Common myeloid progenitor, CD34-positive (primary cell): Measurements from ENCODE around the gene ADGRL2.
"Not testable (repeated sequence)": the region's sequence is repeated elsewhere in the genome, so short reads cannot be mapped to it uniquely, and the experiment has no call there.

Experiments
- CTCF ChIA-PET: fragments of 350-600 bp; sonication (Branson Sonifier 250); formaldehyde crosslinking; loops from one replicate; lab custom pipeline; 2021; ENCODE audit warnings: antibody characterized with exemption; lab: Charles Lee
- POLR2A ChIA-PET: fragments of 350-600 bp; sonication (Branson Sonifier 250); formaldehyde crosslinking; loops from one replicate; lab custom pipeline; 2021; ENCODE audit warnings: antibody characterized with exemption; lab: Charles Lee
- DNase-seq, 3 donors: peaks; one replicate each; pipeline versions ENCODE4 v3.0.0 to v3.0.0-alpha.2; 2013
- H3K27ac ChIP-seq, 2 experiments: 1 replicate in 1 of 2; 2 replicates in 1 of 2; pipeline ENCODE4 v1.7.0; 2013; ENCODE audit warnings: inconsistent platforms in 2 of 2, low read length in 2 of 2, mild to moderate bottlenecking in 2 of 2, low read depth in 1 of 2, moderate library complexity in 1 of 2; ENCODE audit not compliant: severe bottlenecking in 2 of 2, insufficient read depth in 1 of 2, poor library complexity in 1 of 2
- H3K27me3 ChIP-seq, 5 experiments: replicated peaks in 2 of 5; 1 replicate in 3 of 5; 2 replicates in 2 of 5; pipeline versions ENCODE4 v1.6.1 to v1.7.0; 2013; ENCODE audit warnings: low read length in 4 of 5, mild to moderate bottlenecking in 2 of 5, moderate library complexity in 2 of 5, inconsistent platforms in 1 of 5; ENCODE audit not compliant: insufficient read depth in 5 of 5, control insufficient read depth in 4 of 5
- H3K36me3 ChIP-seq, 4 experiments: 1 replicate in 2 of 4; 2 replicates in 2 of 4; pipeline versions ENCODE4 v1.6.1 to v1.7.0; 2013; ENCODE audit warnings: low read length in 3 of 4, control low read depth in 1 of 4, mild to moderate bottlenecking in 1 of 4; ENCODE audit not compliant: control insufficient read depth in 4 of 4, insufficient read depth in 4 of 4
- H3K4me1 ChIP-seq, 4 experiments: 1 replicate in 3 of 4; 2 replicates in 1 of 4; pipeline versions ENCODE4 v1.6.1 to v1.7.1; 2013; ENCODE audit warnings: low read length in 3 of 4, mild to moderate bottlenecking in 3 of 4, control low read depth in 1 of 4, inconsistent platforms in 1 of 4, moderate library complexity in 1 of 4; ENCODE audit not compliant: control insufficient read depth in 4 of 4, insufficient read depth in 4 of 4; ENCODE audit errors: control extremely low read depth in 1 of 4
- H3K4me3 ChIP-seq, 7 experiments: 1 replicate in 4 of 7; 2 replicates in 3 of 7; pipeline versions ENCODE4 v1.5.1 to v1.7.0; 2013; ENCODE audit warnings: mild to moderate bottlenecking in 7 of 7, low read length in 6 of 7, moderate library complexity in 6 of 7, inconsistent platforms in 2 of 7, low read depth in 2 of 7, control low read depth in 1 of 7; ENCODE audit not compliant: insufficient read depth in 4 of 7, control insufficient read depth in 1 of 7; ENCODE audit errors: extremely low read depth in 1 of 7
- H3K9me3 ChIP-seq, 5 experiments: 1 replicate in 4 of 5; 2 replicates in 1 of 5; pipeline versions ENCODE4 v1.6.1 to v1.7.1; 2013; ENCODE audit warnings: low read length in 4 of 5, mild to moderate bottlenecking in 2 of 5, inconsistent platforms in 1 of 5, low read depth in 1 of 5, moderate library complexity in 1 of 5; ENCODE audit not compliant: control insufficient read depth in 4 of 5, insufficient read depth in 2 of 5; ENCODE audit errors: control extremely low read depth in 1 of 5
- WGBS: methylation state at CpG from one replicate; pipeline ENCODE4 v1.1.5; 2013; ENCODE audit not compliant: insufficient coverage; 5-methylcytosine and 5-hydroxymethylcytosine counted together

The ADGRL2 gene

GRCh38 chr1:81867235-81867634 is 66.5 kb downstream of the ADGRL2 start:
- no peaks in the 10 kb centered on the region for H3K36me3 ChIP-seq
- H3K9me3 ChIP-seq = no peaks in the 10 kb centered on the region
- ChIA-PET CTCF (no interaction called here), POLR2A (no interaction called here)
- DNase-seq = no peak
- H3K4me1 ChIP-seq = no peaks in the 10 kb centered on the region
- H3K27ac ChIP-seq = no peak overlapping the region
- 80% methylated on average over 1 of the region's 1 CpG for WGBS
- H3K4me3 ChIP-seq = no peak overlapping the region
- H3K27me3 ChIP-seq = no peaks in the 10 kb centered on the region

GRCh38 chr1:81869307-81869706 is 68.6 kb downstream of the ADGRL2 start:
- Histone ChIP-seq H3K4me3 (no peak overlapping the region), H3K27me3 (no peaks in the 10 kb centered on the region), H3K27ac (no peak overlapping the region), H3K4me1 (no peaks in the 10 kb centered on the region), H3K36me3 (no peaks in the 10 kb centered on the region), H3K9me3 (no peaks in the 10 kb centered on the region)
- WGBS = no CpG with 5 or more reads among the region's 2 CpGs
- ChIA-PET CTCF (no interaction called here), POLR2A (no interaction called here)
- no peak for DNase-seq

- H3K4me3 ChIP-seq, POLR2A ChIA-PET, H3K4me1 ChIP-seq, CTCF ChIA-PET, H3K27ac ChIP-seq, H3K27me3 ChIP-seq, H3K9me3 ChIP-seq, H3K36me3 ChIP-seq, DNase-seq: not testable (repeated sequence)
- WGBS = 100% methylated on average over 1 of the region's 3 CpGs
Measured at GRCh38 chr1:81871091-81871490, 70.4 kb downstream of the ADGRL2 start.

GRCh38 chr1:81873946-81874345 is 73.2 kb downstream of the ADGRL2 start:
- ChIA-PET POLR2A (interaction anchor here (0.6 kb wide), 2 partner anchors 214 to 525 kb away, joined by 3 read pairs; no protein-coding TSS in a partner anchor), CTCF (interaction anchor here (0.6 kb wide), 1 partner anchor 41 kb away, joined by 3 read pairs; no protein-coding TSS in a partner anchor)
- no peak overlapping the region for H3K27ac ChIP-seq
- no peak overlapping the region for H3K4me3 ChIP-seq
- 100% methylated on average over 1 of the region's 1 CpG for WGBS
- DNase-seq = no peak
- H3K27me3 ChIP-seq = no peaks in the 10 kb centered on the region
- H3K9me3 ChIP-seq = no peaks in the 10 kb centered on the region
- H3K4me1 ChIP-seq = no peaks in the 10 kb centered on the region
- H3K36me3 ChIP-seq = no peaks in the 10 kb centered on the region

- ChIA-PET POLR2A (interaction anchor here (0.6 kb wide), 2 partner anchors 214 to 526 kb away, joined by 3 read pairs; no protein-coding TSS in a partner anchor), CTCF (interaction anchor here (0.6 kb wide), 1 partner anchor 41 kb away, joined by 3 read pairs; no protein-coding TSS in a partner anchor)
- Histone ChIP-seq H3K27ac (no peak overlapping the region), H3K4me1 (no peaks in the 10 kb centered on the region), H3K36me3 (no peaks in the 10 kb centered on the region), H3K9me3 (no peaks in the 10 kb centered on the region), H3K4me3 (no peak overlapping the region), H3K27me3 (no peaks in the 10 kb centered on the region)
- WGBS = 100% methylated on average over 1 of the region's 1 CpG
- DNase-seq = no peak
Measured at GRCh38 chr1:81874461-81874860, 73.7 kb downstream of the ADGRL2 start.

- 90% methylated on average over 2 of the region's 3 CpGs for WGBS
Measured at GRCh38 chr1:81874940-81875339, 74.2 kb downstream of the ADGRL2 start.

GRCh38 chr1:81876901-81877733 is 76.4 kb downstream of the ADGRL2 start:
- POLR2A ChIA-PET = no interaction called here

More at GRCh38 chr1:81874940-81875339, 74.2 kb downstream of the ADGRL2 start:
- ChIA-PET CTCF (interaction anchor here (0.9 kb wide), 1 partner anchor 23 kb away, joined by 3 read pairs; no protein-coding TSS in a partner anchor), POLR2A (no interaction called here)
- Histone ChIP-seq H3K9me3 (no peaks in the 10 kb centered on the region), H3K4me1 (no peaks in the 10 kb centered on the region), H3K27ac (no peak overlapping the region), H3K4me3 (no peak overlapping the region), H3K36me3 (no peaks in the 10 kb centered on the region), H3K27me3 (no peaks in the 10 kb centered on the region)
- no peak for DNase-seq

More at GRCh38 chr1:81876901-81877733, 76.4 kb downstream of the ADGRL2 start:
- DNase-seq = no peak
- no CpG with 5 or more reads among the region's 2 CpGs for WGBS
- CTCF ChIA-PET = no interaction called here
- no peaks in the 10 kb centered on the region for H3K9me3 ChIP-seq
- no peak overlapping the region for H3K27ac ChIP-seq
- no peaks in the 10 kb centered on the region for H3K36me3 ChIP-seq
- H3K4me1 ChIP-seq = no peaks in the 10 kb centered on the region
- no peaks in the 10 kb centered on the region for H3K27me3 ChIP-seq
- H3K4me3 ChIP-seq = no peak overlapping the region
